Fibroblast of peridontal ligament (primary cell): Measurements from ENCODE around the gene RHOT2.

Experiments
- DNase-seq: peaks from one replicate; pipeline ENCODE4 v3.0.0-alpha.2; 2010; ENCODE audit errors: extremely low read depth

RHOT2 gene

DNA sequence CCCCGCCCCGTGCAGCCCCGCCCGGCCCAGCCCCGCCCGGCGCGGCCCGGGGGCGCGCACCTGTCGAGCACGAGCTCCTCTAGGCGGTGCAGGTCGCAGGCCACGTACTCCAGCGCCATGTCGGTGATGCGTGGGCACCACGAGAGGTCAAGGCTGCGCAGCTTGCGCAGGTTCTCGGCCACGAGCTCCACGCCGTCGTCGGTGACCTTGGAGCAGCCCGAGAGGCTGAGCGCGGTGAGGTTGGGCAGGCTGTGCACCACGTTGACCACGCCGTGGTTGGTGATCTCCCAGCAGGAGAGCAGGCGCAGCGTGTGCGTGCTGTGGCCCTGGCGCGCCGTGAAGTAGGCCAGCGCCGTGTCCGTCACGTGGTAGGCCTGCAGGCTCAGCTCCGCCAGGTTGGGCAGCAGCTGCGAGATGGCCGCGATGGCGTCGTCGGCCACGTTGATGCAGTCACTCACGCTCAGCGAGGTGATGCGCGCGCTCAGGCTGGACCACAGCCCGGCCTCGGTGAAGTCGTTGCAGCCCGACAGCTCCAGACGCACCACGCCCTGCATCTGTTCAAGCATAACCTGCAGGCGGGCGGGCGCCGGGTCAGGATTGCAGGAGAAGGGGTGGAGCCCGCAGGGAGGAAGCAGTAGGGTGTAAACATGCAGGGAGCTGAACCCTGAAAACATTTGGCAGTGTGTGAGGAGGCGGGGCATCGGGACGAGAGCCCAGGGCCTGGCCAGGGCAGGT lies 27.6 kb downstream of the RHOT2 start:
- no peak for DNase-seq

DNA sequence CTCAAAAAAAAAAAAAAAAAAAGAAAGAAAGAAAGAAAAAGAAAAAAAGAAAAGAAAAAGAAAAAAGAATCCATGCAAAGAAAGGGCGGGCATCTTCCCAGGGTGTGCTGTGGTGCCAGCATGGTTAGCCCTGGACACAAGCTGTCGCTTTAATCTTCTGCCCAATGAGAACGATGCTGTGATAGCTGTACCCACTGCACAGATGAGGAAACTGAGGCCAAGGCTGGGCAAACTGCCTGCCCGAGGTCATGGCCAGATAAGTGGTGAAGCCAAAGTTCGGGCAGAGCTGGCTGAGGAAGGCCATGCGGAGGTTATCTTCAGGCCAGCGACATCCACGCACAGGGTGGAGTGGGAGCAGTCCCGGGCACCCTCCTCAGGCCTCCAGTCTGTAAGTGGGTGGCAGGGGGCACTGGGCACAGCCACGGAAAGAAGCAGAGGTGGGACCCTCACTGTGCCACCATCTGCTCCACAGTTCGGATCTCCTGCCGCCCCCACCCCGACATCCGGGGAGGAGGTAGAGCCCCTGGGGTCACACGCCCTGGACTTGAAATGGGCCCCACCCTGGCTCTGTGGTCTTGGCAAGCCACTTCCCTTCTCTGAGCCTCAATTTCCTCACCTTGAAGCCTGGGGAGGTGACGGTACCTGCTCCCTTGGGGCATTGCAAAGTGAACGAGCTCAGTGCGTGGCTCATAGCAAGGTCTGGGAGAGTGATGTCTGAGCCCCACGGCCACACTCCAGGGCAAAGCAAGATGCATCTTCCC lies 31.2 kb downstream of the RHOT2 start:
- no peak for DNase-seq

DNA sequence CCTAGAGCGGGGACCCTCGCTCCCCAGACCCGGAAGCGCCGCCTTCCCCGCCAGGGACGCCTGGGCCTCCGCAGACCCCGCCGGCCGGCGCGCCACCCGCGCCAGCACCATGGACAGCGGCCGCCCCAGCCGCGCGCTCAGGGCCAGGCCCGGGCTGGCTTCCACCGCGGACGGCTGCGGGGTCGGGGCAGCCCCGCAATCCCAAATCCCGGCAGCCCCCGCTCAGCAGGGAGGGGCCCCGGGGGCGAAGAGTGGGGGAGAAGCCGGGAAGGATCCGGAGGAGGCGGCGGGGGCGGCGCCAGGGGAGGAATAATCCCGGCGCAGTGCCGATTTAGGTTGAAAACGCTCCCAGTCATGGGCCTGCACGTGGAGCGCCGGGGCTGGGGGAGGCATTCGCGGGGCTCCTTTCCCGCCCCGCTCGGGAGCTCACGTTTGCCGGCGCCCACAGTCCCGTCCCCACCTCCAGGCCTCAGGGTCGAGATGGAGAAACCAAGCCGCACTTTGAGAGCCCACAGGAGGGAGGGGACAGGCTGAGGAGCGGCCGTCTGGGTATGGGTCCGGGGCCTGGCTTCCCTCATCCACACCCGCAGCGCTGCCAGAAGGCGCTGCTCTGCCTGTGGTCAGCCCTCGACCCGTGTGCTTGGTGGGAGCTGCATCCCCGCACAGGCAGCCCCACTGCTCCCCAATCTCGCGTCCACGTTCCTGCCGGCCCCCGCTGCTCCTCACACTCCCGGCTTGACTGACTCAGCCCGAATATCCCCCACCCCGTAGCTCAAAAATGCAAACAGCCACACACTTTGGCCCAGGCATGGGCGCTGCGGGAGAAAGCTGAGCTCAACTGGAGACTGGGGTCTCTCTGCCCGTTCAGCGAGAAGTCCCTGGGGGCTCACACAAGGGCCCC lies 33.0 kb downstream of the RHOT2 start:
- DNase-seq = no peak

DNA sequence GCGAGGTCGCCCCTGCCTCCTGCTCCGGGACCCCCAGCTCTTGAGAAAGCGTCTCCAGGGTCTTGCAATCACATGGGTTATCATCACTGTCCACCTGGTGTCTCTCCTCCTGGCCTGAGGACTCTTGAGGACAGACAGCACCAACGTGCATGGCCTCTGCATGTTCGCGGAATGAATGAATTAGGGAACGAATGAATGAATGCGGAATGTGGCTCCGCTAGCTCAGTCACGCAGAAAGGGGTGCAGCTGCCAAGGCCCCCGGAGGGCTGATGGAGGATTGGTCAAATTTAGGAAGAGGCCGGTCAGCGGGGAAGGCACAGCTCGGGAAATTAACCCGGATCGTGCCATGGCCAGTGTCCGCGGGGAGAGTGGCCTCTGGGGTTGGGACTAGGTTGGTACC lies 34.4 kb downstream of the RHOT2 start:
- DNase-seq = no peak

DNA sequence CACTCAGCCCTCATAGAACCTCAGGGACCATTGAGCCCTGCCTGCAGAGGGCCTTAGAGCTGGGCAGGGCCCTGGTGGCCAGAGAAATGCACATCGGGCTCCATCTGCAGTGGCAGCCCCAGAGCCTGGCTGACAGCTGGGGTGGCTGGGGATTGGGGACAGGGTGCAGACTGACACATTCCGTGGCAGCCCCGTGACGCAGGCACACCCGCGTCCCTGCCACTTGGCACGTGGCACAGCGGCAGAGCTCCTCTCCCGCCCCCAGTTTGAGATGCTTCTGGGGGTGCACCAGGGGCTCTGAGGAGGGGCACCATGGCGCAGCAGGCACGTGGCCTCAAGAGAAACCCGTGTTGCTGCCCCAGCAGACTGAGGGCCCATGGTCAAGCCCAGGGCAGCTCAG lies 35.5 kb downstream of the RHOT2 start:
- DNase-seq = no peak

DNA sequence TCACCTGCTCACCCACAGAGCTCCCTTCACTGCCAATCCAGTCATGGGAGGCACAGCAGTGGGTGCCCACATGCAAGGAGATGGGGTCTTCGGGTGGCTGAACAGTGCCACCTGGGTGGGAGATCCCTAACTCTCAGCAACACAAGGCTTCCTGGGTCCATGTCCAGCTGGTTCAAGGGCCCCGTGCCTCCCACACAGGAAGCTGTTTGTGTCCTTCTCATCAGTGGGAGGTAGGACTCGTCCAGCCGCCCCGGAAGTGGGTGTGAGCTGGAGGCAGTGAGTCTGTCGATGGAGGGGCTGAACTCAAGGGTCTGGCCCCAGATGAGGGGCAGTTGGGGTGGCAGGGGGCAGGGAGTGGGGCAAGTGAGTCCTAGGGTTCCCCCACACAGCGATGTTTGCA lies 36.1 kb downstream of the RHOT2 start:
- DNase-seq = no peak

DNA sequence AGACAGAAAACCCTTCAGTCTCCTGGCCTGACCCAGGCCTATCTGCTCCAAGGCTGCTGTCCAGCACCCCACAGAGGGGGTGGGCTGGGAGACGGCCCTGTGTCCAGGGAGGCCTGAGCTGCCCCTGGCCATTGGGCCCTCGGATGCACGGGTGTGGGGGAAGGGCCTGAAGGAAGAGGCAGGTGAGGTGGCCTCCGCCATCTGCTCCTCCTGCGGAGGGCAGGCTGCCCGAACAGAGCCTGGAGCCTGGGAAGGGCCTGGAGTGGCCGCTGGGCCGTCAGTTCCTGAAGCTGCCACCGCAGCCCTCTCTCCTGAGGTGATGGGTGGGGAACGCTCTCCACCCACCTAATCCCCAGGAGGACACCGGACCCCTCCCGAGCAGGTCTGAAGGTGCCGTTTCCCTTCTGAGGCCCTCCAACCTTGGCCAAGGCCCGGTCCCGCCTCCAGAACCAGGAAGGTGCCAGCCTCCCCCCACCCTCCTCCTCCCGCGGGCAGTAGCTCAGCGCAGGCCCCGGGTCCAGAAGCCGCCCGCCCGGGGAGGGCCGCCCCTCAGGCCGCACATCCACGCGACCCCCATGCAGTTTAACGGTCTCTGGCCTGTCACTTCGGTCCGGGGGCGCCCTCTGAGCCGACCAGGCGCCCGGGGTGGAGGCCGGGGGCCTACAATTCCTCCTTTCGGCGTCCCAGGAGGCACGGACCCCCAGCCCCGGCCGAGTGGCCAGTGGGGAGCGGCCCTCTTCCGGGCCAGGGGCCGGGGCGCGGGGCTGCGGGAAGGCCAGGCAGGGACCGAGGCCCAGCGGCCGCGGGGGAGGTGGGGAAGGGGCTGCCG lies 36.8 kb downstream of the RHOT2 start:
- no peak for DNase-seq

DNA sequence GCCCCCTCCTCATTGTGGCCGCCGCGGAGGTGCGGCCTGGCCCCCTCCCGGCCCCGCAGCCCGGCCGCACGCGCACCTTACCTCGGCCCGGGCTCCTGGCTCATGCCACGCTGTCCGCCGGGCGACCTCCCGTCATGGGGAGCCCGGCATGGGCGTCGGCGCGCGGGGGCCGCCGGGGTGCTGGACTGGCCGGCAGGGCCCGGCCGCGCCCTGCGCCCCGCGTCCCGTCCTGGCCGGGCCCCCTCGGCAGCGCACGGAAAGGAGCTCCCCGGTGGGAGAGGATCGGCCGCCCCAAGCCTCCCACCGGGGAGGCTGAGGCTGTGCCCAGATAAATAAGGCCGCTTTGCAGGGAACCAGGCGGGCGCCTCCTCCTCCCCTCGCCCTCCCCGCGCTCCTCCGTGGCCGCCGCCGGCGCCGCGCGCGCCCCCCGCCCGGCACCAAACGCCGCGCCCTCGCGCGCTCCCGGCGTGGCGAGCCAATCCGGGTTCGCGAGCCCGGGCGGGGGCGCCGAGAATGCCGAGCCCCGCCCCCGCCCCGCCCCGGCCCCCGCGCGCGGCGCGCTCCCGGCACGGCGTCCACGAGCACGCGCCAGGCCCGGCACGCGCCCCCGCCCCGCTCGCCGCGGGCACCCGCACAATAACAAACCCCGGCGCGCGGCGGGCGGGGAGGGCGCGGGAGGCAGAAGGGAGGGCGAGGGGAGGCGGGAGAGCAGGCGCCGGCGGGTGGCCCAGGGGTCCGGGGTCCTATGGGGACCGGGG lies 37.7 kb downstream of the RHOT2 start, which contains the start of gene FBXL16:
Gene FBXL16 (minus strand): TSS at position 371 of the 758 bp plus-strand sequence. CDS start 8,396 bp downstream, outside the sequence.
- DNase-seq = no peak

DNA sequence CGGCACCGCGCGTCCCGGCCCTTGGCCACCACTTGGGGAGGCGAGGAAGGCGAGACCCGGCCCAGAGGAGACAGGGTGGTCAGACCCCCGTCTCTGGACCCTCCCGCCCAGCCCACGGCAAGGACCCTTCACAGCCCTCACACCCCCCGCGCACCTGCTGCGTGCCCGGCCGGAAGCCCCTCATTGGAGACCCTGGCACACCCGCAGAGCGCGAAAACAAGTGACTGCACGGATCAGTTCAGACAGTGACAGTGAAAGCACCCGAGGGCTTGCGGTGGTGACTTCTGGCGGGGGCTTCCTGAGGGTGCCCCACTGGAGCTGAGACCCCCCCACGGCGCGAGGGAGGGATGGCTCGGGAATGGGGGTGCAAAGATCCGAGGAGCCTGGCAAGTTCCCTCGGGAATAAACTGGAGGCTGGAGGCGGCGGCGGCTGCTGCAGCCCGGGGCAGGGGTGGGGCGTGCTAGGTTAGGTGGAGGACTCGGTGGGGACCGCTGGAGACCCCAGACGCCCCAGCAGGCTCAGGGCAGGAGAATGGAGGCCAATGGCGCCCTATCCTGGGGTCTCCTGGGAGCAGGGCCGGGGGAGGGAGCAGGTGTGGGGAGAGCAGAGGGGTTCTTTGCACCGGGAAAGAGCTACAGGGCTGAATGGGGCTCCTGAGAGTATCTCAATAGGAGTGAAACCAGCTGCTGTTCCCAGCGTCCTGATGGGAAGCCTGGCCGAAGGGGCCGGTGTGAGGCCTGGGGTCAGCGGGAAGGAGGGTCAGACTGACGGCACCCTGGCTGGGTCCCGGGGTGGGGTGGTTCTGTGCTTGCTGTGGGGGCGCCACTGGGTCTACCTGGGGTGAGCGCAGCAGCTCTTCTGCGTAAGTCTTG lies 38.5 kb downstream of the RHOT2 start:
- no peak for DNase-seq

DNA sequence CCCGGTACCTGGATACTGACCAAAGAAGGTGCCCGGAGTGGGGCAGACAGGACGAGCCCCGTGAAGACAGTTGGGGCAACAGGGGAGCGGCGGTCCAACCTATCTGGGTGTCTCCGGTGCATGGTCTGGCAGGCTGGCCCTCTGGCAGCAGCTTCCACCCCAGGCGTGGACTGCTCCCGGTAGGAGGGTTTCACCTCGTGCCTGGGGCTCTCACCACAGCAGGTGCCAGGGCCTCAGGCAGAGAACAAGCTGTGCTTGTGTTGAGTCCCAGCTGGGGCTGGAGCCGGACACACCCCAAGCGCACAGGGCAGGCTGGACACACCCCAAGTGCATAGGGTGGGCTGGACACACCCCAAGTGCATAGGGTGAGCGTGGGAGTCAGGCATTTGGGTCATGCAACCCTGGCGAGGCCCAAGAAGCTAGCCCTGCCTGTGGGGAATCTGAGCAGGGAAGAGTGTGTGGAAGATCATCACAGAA lies 39.2 kb downstream of the RHOT2 start:
- no peak for DNase-seq

DNA sequence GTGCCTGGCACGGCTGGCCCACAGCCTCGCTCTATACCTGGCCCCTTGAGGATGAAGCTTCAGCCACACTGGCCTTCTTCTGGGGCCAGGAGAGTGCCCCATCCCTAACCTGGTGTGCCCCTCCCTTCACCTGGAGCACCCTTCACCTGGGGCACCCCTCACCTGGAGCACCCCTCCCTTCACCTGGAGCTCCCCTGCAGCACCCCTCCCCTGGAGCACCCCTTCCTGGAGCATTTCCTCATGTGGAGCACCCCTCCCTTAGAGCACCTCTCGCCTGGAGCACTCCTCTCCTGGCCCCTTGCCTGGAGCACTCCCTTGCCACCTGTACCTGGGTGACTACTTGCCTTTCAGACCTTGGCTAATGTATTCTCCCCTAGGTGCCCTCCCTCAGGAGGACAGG lies 40.1 kb downstream of the RHOT2 start:
- no peak for DNase-seq

DNA sequence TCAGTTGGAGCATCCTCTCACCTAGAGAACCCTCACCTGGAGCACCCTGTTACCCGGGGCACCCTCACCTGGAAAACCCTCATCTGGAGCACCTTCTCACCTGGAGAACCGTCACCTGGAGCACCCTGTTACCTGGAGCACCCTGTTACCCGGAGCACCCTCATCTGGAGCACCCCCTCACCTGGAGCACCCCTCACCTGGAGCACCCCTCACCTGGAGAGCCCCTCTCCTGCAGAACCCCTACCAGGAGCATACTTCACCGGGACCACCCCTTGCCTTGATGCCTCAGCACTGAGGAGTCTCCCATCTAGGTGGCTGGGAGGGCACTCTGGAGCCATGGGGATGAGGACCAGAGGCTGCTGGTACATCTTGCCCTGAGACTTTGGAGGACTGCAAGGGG lies 41.0 kb downstream of the RHOT2 start:
- no peak for DNase-seq

DNA sequence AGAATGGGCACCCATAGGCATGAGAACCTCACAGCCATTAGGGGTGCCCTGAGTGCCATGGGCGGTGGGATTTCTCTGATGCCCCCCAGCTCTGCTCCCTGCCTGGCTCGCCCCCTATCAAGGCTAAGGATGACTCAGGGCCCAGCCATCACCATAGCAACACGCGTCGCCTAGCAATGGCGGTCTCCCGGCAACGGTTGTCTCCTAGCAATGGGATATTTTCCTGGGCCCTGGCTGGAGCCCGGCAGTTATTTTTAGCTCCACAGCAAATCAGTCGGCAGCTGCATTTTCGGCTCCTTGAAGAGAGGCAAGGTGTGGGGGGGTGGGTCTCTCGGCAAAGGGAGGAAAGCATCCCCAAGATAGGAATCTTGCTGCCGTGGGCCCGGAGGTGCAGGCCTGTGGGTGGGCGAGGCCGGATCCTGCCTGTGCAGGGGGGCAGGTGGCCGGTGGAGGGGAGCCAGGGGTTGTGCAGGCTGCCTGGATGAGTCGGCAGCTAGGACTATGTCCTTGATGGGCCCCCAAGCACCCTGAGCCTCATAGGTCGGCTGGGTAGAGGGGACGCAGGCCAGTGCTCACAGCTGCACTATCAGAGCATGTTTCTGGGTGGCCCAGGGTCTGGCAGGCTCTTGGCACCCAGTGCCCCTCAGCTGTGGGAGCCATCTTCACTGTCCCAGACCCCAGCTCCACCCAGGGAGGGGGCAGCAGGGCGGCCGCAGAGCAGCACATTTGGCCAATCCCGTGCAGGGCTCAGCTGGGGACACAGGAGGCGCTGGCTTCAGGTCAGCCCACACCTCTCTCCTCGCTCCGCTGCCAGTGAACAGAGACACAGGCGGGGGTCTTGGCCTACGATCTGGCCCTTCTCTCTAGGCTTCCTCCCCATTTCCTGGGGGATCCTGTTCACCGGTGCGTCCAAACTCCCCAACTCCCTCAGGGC lies 41.9 kb downstream of the RHOT2 start:
- DNase-seq = peak; percentile 81

DNA sequence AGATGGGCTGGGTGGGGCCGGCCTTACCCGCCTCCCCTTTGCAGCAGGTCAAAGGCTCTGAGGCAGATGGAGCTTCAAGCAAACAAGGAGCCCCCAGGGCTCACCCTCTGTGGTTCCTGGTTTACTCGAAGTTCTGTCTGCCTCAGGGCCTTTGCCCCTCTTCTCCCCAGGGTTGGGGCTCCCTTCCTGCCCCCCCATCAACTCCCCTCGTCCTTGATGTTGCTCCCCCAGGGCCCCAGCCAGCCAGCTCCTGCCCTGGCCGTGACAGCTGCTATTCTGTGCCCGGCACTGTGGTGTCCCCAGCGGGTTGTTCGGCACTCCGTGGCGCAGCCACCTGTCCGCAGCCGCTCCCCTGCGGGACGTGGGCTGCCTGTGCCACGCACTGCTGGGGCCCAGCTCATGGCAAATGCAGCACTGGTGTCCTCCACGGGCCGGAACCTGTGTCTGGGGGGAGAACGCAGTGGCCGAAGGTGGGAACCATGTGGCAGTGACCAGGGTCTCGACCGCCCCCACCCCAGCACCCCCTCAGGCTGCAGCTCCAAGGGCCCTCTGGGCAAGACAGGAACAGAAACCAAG lies 42.7 kb downstream of the RHOT2 start:
- DNase-seq = no peak

DNA sequence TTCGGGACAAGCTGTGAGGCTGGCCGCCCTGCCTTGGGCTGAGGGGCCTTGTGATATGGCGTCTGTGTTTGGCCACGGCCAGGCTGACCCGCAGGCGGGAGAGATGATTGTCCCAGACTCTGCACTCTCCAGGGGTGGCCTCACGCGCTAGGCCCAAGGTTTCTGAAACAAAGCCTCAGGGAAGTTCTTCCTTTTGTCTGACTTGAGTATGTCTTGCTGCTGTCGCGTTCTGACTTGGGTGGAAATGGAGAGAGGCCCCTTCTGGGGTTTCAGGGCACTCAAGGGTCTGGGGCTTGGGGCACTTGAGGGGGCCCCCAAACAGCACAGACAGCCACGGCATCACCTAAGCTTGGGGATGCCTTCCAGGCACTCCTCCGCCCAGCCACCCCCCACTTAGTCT lies 43.2 kb downstream of the RHOT2 start:
- DNase-seq = no peak

DNA sequence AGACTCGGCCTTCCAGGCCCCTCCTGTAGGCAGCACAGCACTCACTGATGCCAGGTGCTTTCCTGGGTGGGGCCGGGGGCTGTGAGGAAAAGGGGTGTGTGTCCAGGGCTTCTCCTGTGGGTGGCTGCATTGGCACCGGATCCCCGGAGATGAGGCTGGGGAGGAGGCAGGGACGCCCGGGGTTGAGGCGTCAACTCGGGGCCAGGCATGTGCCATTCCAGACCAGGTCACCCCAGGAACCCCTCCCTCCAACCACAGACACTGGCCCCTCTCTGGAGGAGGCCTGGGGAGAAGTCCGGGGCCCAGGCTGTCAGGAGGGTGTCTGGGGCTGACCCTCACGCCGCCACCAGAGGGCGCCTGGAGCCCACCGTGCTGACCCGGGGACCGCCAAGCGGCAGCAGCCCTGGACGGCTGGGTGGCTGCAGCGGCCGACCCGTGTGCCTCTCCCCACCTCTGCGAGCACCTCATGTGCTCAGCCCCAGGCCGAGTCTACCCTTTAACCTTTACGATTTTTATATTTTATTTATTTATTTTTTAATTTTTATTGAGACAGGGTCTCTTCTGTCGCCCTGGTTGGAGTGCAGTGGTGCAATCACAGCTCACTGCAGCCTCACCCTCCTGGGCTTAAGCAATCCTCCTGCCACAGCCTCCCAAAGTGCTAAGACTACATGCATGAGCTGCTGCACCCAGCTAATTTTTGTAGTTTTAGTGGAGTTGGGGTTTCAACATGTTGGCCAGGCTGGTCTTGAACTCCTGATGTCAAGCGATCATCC lies 43.8 kb downstream of the RHOT2 start:
- peak; percentile 44 for DNase-seq

DNA sequence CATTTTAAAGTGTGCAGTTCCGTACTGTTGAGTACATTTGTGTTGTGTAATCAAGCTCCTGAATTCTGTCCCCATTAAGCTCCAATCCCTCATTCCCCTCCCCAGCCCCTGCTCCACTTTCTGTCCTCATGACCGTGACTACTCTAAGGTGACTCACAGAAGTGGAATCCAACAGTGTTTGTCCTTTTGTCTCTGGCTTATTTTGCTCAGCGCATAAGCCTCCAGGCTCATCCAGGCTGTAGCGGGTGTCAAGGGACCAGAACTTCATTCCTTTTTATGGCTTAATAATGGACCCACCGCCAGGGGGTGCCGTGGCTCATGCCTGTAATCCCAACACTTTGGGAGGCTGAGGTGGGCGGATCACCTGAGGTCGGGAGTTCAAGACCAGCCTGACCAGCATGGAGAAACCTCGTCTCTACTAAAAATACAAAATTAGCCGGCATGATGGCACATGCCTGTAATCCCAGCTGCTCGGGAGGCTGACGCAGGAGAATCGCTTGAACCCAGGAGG lies 44.9 kb downstream of the RHOT2 start:
- DNase-seq = peak; percentile 89
